Liver (tissue), 3 donors: ENCODE results near the gene CAPN15.
A peak's percentile ranks its signal among the peaks of the same experiment; 100 is the strongest.

ENCODE experiments used
- CTCF ChIP-seq: fragments of 150-350 bp; IDR thresholded peaks from 2 replicates; pipeline ENCODE4 v1.5.1; 2017; ENCODE audit warnings: improper control_type of control experiment, low read depth, low read length; ENCODE audit not compliant: missing input control
- EGR1 ChIP-seq, 2 donors: IDR thresholded peaks; 2 replicates each; pipeline ENCODE4 v1.6.1; 2016 to 2018; ENCODE audit warnings: antibody characterized with exemption in 2 of 2, low read depth in 2 of 2
- GABPA ChIP-seq, 2 donors: IDR thresholded peaks in 1 of 2; conservative IDR thresholded peaks in 1 of 2; 2 replicates each; pipeline ENCODE4 v1.6.1; 2016; ENCODE audit warnings: antibody characterized with exemption in 2 of 2, mild to moderate bottlenecking in 1 of 2, moderate library complexity in 1 of 2
- HNF4G ChIP-seq: IDR thresholded peaks from 2 replicates; pipeline ENCODE4 v1.6.1; 2016; ENCODE audit warnings: antibody characterized with exemption
- JUND ChIP-seq, 2 donors: IDR thresholded peaks; 2 replicates each; pipeline ENCODE4 v1.6.1; 2016; ENCODE audit warnings: antibody characterized with exemption in 2 of 2
- MAX ChIP-seq: IDR thresholded peaks from 2 replicates; pipeline ENCODE4 v1.6.1; 2016; ENCODE audit warnings: antibody characterized with exemption
- RAD21 ChIP-seq, 2 donors: IDR thresholded peaks; 2 replicates each; pipeline ENCODE4 v1.6.1; 2016; ENCODE audit warnings: antibody characterized with exemption in 2 of 2, mild to moderate bottlenecking in 2 of 2
- REST ChIP-seq: IDR thresholded peaks from 2 replicates; pipeline ENCODE4 v1.6.1; 2016; ENCODE audit warnings: antibody characterized with exemption, mild to moderate bottlenecking
- RXRA ChIP-seq, 2 donors: IDR thresholded peaks; 2 replicates each; pipeline ENCODE4 v1.6.1; 2017 to 2018; ENCODE audit warnings: antibody characterized with exemption in 2 of 2, mild to moderate bottlenecking in 1 of 2
- SP1 ChIP-seq: IDR thresholded peaks from 2 replicates; pipeline ENCODE4 v1.6.1; 2018; ENCODE audit warnings: antibody characterized with exemption, mild to moderate bottlenecking
- TAF1 ChIP-seq: conservative IDR thresholded peaks from 2 replicates; pipeline ENCODE4 v1.6.1; 2016; ENCODE audit warnings: antibody characterized with exemption, mild to moderate bottlenecking
- YY1 ChIP-seq: IDR thresholded peaks from 2 replicates; pipeline ENCODE4 v1.6.1; 2016; ENCODE audit warnings: antibody characterized with exemption, mild to moderate bottlenecking
- donor health status: healthy.
- donor health status: healthy.

GRCh38 chr16:502179-502943 is 25.2 kb upstream of the CAPN15 start:
- TF ChIP-seq CTCF = no peak
- peak; percentile 89 for TF ChIP-seq MAX
- TF ChIP-seq RAD21 (IDR thresholded peaks at IDR 0.05) = peak; percentile 44 to 45
- peak; percentile 83 for TF ChIP-seq REST
- peak; percentile 76 to 93 for TF ChIP-seq JUND (IDR thresholded peaks at IDR 0.05)
- peak; percentile 54 for TF ChIP-seq TAF1
- peak; percentile 89 for TF ChIP-seq YY1
- peak; percentile 85 to 89 for TF ChIP-seq RXRA (IDR thresholded peaks at IDR 0.05)
- TF ChIP-seq EGR1 (IDR thresholded peaks at IDR 0.05; ENCODE audit: low read depth in 2 of 2) = peak in 1 of 2 donors; percentile 10
- peak; percentile 99 for TF ChIP-seq SP1
- peak in 1 of 2 donors; percentile 50 for TF ChIP-seq GABPA (IDR thresholded peaks at IDR 0.05 in 1 of 2, conservative IDR thresholded peaks at IDR 0.05 in 1 of 2)
- TF ChIP-seq HNF4G = peak; percentile 98
